ENCODE measurements around the gene AGT.

DNA sequence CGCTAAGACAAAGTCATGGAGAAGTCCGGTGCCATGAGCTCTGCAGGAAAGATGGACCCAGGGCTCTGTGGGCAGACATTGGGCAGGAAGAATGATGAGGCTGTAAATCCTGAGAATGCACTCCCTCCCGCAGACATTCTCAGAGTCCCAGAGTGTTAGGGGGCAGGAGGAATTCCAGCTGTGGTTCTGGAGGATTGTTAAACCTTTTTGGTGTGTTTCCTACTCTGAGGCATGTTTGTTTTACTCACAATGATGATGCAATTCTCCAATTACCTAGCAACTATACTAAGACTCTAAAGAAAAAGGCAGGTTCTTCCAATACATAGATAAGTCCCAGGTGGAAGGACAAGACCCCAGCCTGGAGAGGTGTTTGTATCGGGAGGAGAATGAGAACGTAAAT lies 30.5 kb upstream of the AGT start:
- TF ChIP-seq, protein P1, sequence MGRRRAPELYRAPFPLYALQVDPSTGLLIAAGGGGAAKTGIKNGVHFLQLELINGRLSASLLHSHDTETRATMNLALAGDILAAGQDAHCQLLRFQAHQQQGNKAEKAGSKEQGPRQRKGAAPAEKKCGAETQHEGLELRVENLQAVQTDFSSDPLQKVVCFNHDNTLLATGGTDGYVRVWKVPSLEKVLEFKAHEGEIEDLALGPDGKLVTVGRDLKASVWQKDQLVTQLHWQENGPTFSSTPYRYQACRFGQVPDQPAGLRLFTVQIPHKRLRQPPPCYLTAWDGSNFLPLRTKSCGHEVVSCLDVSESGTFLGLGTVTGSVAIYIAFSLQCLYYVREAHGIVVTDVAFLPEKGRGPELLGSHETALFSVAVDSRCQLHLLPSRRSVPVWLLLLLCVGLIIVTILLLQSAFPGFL (CRISPR knock-in tag; IDR thresholded peaks at IDR 0.05; ENCODE audit: borderline replicate concordance), result no peak
- TF ChIP-seq, protein P2, sequence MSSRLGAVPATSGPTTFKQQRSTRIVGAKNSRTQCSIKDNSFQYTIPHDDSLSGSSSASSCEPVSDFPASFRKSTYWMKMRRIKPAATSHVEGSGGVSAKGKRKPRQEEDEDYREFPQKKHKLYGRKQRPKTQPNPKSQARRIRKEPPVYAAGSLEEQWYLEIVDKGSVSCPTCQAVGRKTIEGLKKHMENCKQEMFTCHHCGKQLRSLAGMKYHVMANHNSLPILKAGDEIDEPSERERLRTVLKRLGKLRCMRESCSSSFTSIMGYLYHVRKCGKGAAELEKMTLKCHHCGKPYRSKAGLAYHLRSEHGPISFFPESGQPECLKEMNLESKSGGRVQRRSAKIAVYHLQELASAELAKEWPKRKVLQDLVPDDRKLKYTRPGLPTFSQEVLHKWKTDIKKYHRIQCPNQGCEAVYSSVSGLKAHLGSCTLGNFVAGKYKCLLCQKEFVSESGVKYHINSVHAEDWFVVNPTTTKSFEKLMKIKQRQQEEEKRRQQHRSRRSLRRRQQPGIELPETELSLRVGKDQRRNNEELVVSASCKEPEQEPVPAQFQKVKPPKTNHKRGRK (CRISPR knock-in tag; IDR thresholded peaks at IDR 0.05; ENCODE audit: borderline replicate concordance), result no peak
- TF ChIP-seq GTF2I (CRISPR knock-in tag; conservative IDR thresholded peaks at IDR 0.05), result no peak
- TF ChIP-seq, protein P3, sequence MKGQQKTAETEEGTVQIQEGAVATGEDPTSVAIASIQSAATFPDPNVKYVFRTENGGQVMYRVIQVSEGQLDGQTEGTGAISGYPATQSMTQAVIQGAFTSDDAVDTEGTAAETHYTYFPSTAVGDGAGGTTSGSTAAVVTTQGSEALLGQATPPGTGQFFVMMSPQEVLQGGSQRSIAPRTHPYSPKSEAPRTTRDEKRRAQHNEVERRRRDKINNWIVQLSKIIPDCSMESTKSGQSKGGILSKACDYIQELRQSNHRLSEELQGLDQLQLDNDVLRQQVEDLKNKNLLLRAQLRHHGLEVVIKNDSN (CRISPR knock-in tag; IDR thresholded peaks at IDR 0.05), result no peak
- no peak for TF ChIP-seq JUN (CRISPR knock-in tag; IDR thresholded peaks at IDR 0.05)
- TF ChIP-seq, protein P4, sequence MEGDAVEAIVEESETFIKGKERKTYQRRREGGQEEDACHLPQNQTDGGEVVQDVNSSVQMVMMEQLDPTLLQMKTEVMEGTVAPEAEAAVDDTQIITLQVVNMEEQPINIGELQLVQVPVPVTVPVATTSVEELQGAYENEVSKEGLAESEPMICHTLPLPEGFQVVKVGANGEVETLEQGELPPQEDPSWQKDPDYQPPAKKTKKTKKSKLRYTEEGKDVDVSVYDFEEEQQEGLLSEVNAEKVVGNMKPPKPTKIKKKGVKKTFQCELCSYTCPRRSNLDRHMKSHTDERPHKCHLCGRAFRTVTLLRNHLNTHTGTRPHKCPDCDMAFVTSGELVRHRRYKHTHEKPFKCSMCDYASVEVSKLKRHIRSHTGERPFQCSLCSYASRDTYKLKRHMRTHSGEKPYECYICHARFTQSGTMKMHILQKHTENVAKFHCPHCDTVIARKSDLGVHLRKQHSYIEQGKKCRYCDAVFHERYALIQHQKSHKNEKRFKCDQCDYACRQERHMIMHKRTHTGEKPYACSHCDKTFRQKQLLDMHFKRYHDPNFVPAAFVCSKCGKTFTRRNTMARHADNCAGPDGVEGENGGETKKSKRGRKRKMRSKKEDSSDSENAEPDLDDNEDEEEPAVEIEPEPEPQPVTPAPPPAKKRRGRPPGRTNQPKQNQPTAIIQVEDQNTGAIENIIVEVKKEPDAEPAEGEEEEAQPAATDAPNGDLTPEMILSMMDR (IDR thresholded peaks at IDR 0.05), result no peak
